Fibroblast of lung (primary cell): ENCODE measurements around the gene TYRP1. TPM values are rescaled to one million over a fixed set of nuclear protein-coding genes. Genes with fewer than 3 reads are reported as not detected.

Experiments
- DNase-seq, 2 donors: peaks; one replicate each; pipeline versions ENCODE4 v3.0.0 to v3.0.0-alpha.2; 2010; ENCODE audit warnings: low read depth in 2 of 2
- H2AFZ ChIP-seq: 2 replicates; pipeline ENCODE4 v1.5.1; 2012; ENCODE audit warnings: low read length, control low read depth, inconsistent platforms
- H3K27ac ChIP-seq: 2 replicates; pipeline ENCODE4 v1.5.1; 2011; ENCODE audit warnings: low read length, control low read depth; ENCODE audit not compliant: insufficient read depth
- H3K27me3 ChIP-seq: 2 replicates; pipeline ENCODE4 v1.5.1; 2011; ENCODE audit warnings: mild to moderate bottlenecking, low read length; ENCODE audit not compliant: control insufficient read depth, insufficient read depth
- H3K36me3 ChIP-seq: 2 replicates; pipeline ENCODE4 v1.5.1; 2011; ENCODE audit warnings: low read length; ENCODE audit not compliant: control insufficient read depth, insufficient read depth
- H3K4me1 ChIP-seq: 2 replicates; pipeline ENCODE4 v1.5.1; 2011; ENCODE audit warnings: low read length; ENCODE audit not compliant: control insufficient read depth, insufficient read depth; ENCODE audit errors: extremely low read depth
- H3K4me2 ChIP-seq: 2 replicates; pipeline ENCODE4 v1.5.1; 2011; ENCODE audit warnings: low read length, control low read depth; ENCODE audit not compliant: insufficient read depth; ENCODE audit errors: extremely low read depth
- H3K4me3 ChIP-seq, 4 experiments: fragments of 200-600 bp in 1 of 4; sonication (generic) in 1 of 4; replicated peaks in 1 of 4; 2 replicates each; pipeline ENCODE4 v1.5.1; 2011 to 2016; ENCODE audit warnings: low read length in 4 of 4, low read depth in 3 of 4, mild to moderate bottlenecking in 3 of 4, control low read depth in 2 of 4, inconsistent platforms in 1 of 4, mixed read lengths in 1 of 4; ENCODE audit not compliant: insufficient read depth in 1 of 4; ENCODE audit errors: control extremely low read depth in 1 of 4
- H3K79me2 ChIP-seq: 2 replicates; pipeline ENCODE4 v1.5.1; 2012; ENCODE audit warnings: mild to moderate bottlenecking, low read length, inconsistent platforms; ENCODE audit not compliant: control insufficient read depth, insufficient read depth
- H3K9ac ChIP-seq: 2 replicates; pipeline ENCODE4 v1.5.1; 2011; ENCODE audit warnings: mild to moderate bottlenecking, low read length, control low read depth; ENCODE audit not compliant: insufficient read depth
- H3K9me3 ChIP-seq: 2 replicates; pipeline ENCODE4 v1.5.1; 2012; ENCODE audit warnings: low read depth, low read length; ENCODE audit not compliant: control insufficient read depth, insufficient read depth
- H4K20me1 ChIP-seq: 2 replicates; pipeline ENCODE4 v1.5.1; 2011; ENCODE audit warnings: low read length; ENCODE audit not compliant: control insufficient read depth, insufficient read depth; ENCODE audit errors: extremely low read depth
- CTCF ChIP-seq, 2 donors: IDR thresholded peaks in 1 of 2; conservative IDR thresholded peaks in 1 of 2; 1 replicate in 1 of 2; 2 replicates in 1 of 2; pipeline ENCODE4 v1.5.1; 2011 to 2012; ENCODE audit warnings: low read length in 2 of 2, control low read depth in 1 of 2, inconsistent platforms in 1 of 2, low read depth in 1 of 2, mild to moderate bottlenecking in 1 of 2
- EZH2 ChIP-seq: IDR thresholded peaks from 2 replicates; pipeline ENCODE4 v1.5.1; 2012; ENCODE audit warnings: low read length, control low read depth, mild to moderate bottlenecking; ENCODE audit errors: missing control alignments
- polyA plus RNA-seq, 2 donors: library from polyadenylated mRNA; depleted of rRNA in 1 of 2; stranded (reverse) in 1 of 2; unstranded in 1 of 2; fragments of >200 nt; gene quantifications; 2 replicates each; pipeline ENCODE4 v1.2.1, GENCODE V29; 2011 to 2012; ENCODE audit warnings: missing spikeins in 1 of 2
- total RNA-seq: library from RNA; depleted of rRNA; stranded (reverse); fragments of >200 nt; gene quantifications from 2 replicates; pipeline ENCODE4 v1.2.1, GENCODE V29; 2014

The TYRP1 gene
- total and polyA plus RNA-seq, 2 donors (not counting 1 experiment from before 2014, with no cell fraction given) = 0.11 to 0.17 TPM

DNA sequence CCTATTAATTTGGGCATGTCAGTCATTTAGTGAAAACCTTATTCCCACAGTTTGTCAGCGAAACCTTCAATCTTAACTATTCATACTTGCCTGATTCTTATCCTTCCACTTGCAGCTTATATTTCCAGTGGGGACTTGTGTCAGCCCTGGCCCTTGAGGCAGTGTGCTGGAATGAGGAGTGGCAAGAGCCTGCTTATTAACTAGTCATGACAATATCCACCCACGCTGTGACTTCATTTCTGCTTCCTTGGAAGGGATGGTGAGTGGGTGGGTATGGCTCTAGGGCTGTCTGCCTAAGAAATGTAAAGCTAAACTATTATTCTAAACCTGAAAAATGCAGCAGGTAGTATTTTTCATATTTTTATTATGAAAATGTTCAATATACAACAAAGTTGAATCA lies 47.7 kb downstream of the TYRP1 start:
- no peak overlapping the region for H3K4me2 ChIP-seq
- no peak overlapping the region for H2AFZ ChIP-seq
- no peaks in the 10 kb centered on the region for H3K4me1 ChIP-seq
- no peaks in the 10 kb centered on the region for H3K79me2 ChIP-seq
- H3K27me3 ChIP-seq = no peaks in the 10 kb centered on the region
- DNase-seq = peak in 1 of 2 donors; percentile 63
- no peaks in the 10 kb centered on the region for H4K20me1 ChIP-seq
- no peak overlapping the region for H3K9ac ChIP-seq
- no peaks in the 10 kb centered on the region for H3K9me3 ChIP-seq
- no peak overlapping the region for H3K27ac ChIP-seq
- no peaks in the 10 kb centered on the region for H3K36me3 ChIP-seq
- no peak overlapping the region for H3K4me3 ChIP-seq
- no peak for TF ChIP-seq EZH2
- TF ChIP-seq CTCF (conservative IDR thresholded peaks at IDR 0.05 in 1 of 2, IDR thresholded peaks at IDR 0.05 in 1 of 2; ENCODE audit: low read depth in 1 of 2, low read length in 2 of 2) = no peak

- DNase-seq = peak; percentile 10 to 71
- TF ChIP-seq EZH2 (no peak), CTCF (conservative IDR thresholded peaks at IDR 0.05 in 1 of 2, IDR thresholded peaks at IDR 0.05 in 1 of 2; ENCODE audit: low read depth in 1 of 2, low read length in 2 of 2) (no peak)
- H3K9me3 ChIP-seq = no peaks in the 10 kb centered on the region
- H3K79me2 ChIP-seq = no peaks in the 10 kb centered on the region
- H3K4me3 ChIP-seq = no peak overlapping the region
- peak overlapping the region; percentile 49 for H3K27ac ChIP-seq
- H4K20me1 ChIP-seq = no peaks in the 10 kb centered on the region
- no peak overlapping the region for H2AFZ ChIP-seq
- H3K4me2 ChIP-seq = no peak overlapping the region
- no peaks in the 10 kb centered on the region for H3K4me1 ChIP-seq
- no peak overlapping the region for H3K9ac ChIP-seq
- no peaks in the 10 kb centered on the region for H3K36me3 ChIP-seq
- H3K27me3 ChIP-seq = no peaks in the 10 kb centered on the region
Observed at GRCh38 chr9:12748016-12748415, 54.8 kb downstream of the TYRP1 start.

- Histone ChIP-seq H3K4me1 (no peaks in the 10 kb centered on the region), H3K4me2 (no peak overlapping the region), H3K9ac (no peak overlapping the region), H3K36me3 (no peaks in the 10 kb centered on the region), H3K9me3 (no peaks in the 10 kb centered on the region), H3K27me3 (no peaks in the 10 kb centered on the region), H4K20me1 (no peaks in the 10 kb centered on the region), H3K4me3 (no peak overlapping the region), H3K27ac (no peak overlapping the region), H2AFZ (no peak overlapping the region), H3K79me2 (no peaks in the 10 kb centered on the region)
- TF ChIP-seq CTCF (conservative IDR thresholded peaks at IDR 0.05 in 1 of 2, IDR thresholded peaks at IDR 0.05 in 1 of 2; ENCODE audit: low read depth in 1 of 2, low read length in 2 of 2) (no peak), EZH2 (no peak)
- no peak for DNase-seq
Observed at GRCh38 chr9:12748954-12749353, 55.8 kb downstream of the TYRP1 start.
